K562 (cell line): ENCODE measurements around the gene VAMP4. TPM values are rescaled to one million over a fixed set of nuclear protein-coding genes. Genes with fewer than 3 reads are reported as not detected.

Source experiments
- CBX1 ChIP-seq: sonication (generic); IDR thresholded peaks from 2 replicates; pipeline ENCODE4 v1.6.1; 2016; ENCODE audit warnings: antibody characterized with exemption, low read depth, mild to moderate bottlenecking
- CREB3L1 ChIP-seq: fragments of 450-650 bp; IDR thresholded peaks from 2 replicates; pipeline ENCODE4 v1.6.1; 2014; ENCODE audit warnings: low read depth, mild to moderate bottlenecking, moderate library complexity, borderline replicate concordance
- EGR1 ChIP-seq: fragments of 450-650 bp; conservative IDR thresholded peaks from 2 replicates; pipeline ENCODE4 v1.6.1; 2017; ENCODE audit warnings: mild to moderate bottlenecking
- ETS2 ChIP-seq: IDR thresholded peaks from 2 replicates; pipeline ENCODE4 v1.6.1; 2016; ENCODE audit warnings: borderline replicate concordance, missing genetic modification characterization, mild to moderate bottlenecking, moderate library complexity, missing compliant biosample characterization; ENCODE audit not compliant: poor library complexity, severe bottlenecking
- LARP7 ChIP-seq: fragments of 450-650 bp; IDR thresholded peaks from 2 replicates; pipeline ENCODE4 v1.6.1; 2016
- MED1 ChIP-seq: sonication (generic); formaldehyde crosslinking; IDR thresholded peaks from 2 replicates; pipeline ENCODE4 v1.8.1; 2023; ENCODE audit warnings: missing genetic modification reagents, borderline replicate concordance
- MYNN ChIP-seq, 2 experiments: sonication (generic); formaldehyde crosslinking in 1 of 2; IDR thresholded peaks; 2 replicates each; pipeline versions ENCODE4 v1.5.0 to v1.6.1; 2016 to 2020; ENCODE audit warnings: antibody characterized with exemption in 1 of 2, missing genetic modification reagents in 1 of 2
- NFATC3 ChIP-seq: fragments of 450-650 bp; IDR thresholded peaks from 2 replicates; pipeline ENCODE4 v1.6.1; 2017; ENCODE audit warnings: mild to moderate bottlenecking
- NKRF ChIP-seq: fragments of 450-650 bp; IDR thresholded peaks from 2 replicates; pipeline ENCODE4 v1.6.1; 2016; ENCODE audit warnings: borderline replicate concordance
- PHF21A ChIP-seq: fragments of 450-650 bp; IDR thresholded peaks from 2 replicates; pipeline ENCODE4 v1.6.1; 2017; ENCODE audit warnings: low read depth, borderline replicate concordance
- RBBP5 ChIP-seq: fragments of 200-600 bp; sonication (generic); IDR thresholded peaks from 2 replicates; pipeline ENCODE4 v1.6.1; 2012; ENCODE audit warnings: borderline replicate concordance, mild to moderate bottlenecking, low read length, control low read depth, inconsistent platforms; ENCODE audit not compliant: insufficient read depth, poor library complexity, severe bottlenecking
- RBM14 ChIP-seq: fragments of 200-400 bp; formaldehyde crosslinking; IDR thresholded peaks from 2 replicates; pipeline ENCODE4 v1.6.1; 2018; ENCODE audit warnings: low read depth, mild to moderate bottlenecking, low read length, moderate library complexity, borderline replicate concordance; ENCODE audit not compliant: insufficient read depth
- SAFB ChIP-seq: fragments of 200-400 bp; formaldehyde crosslinking; IDR thresholded peaks from 2 replicates; pipeline ENCODE4 v1.6.1; 2017; ENCODE audit warnings: low read depth, low read length, borderline replicate concordance
- TRIM24 ChIP-seq, 2 experiments: fragments of 450-650 bp; IDR thresholded peaks; 2 replicates each; pipeline ENCODE4 v1.6.1; 2016
- TSHZ1 ChIP-seq: fragments of 250-450 bp; sonication (Bioruptor Pico); IDR thresholded peaks from 2 replicates; pipeline ENCODE4 v1.4.0; 2020; ENCODE audit warnings: mild to moderate bottlenecking, moderate library complexity
- ZFPM2 ChIP-seq: fragments of 250-450 bp; sonication (Bioruptor Pico); IDR thresholded peaks from 2 replicates; pipeline ENCODE4 v1.5.1; 2022; ENCODE audit warnings: mild to moderate bottlenecking
- ZNF175 ChIP-seq: fragments of 200-800 bp; sonication (Bioruptor generic); IDR thresholded peaks from 2 replicates; pipeline ENCODE4 v1.6.1; 2016; ENCODE audit warnings: low read depth, mild to moderate bottlenecking, missing genetic modification characterization, missing compliant biosample characterization
- ZNF785 ChIP-seq: fragments of 250-450 bp; sonication (Bioruptor Pico); IDR thresholded peaks from 2 replicates; pipeline ENCODE4 v1.4.0; 2020; ENCODE audit warnings: mild to moderate bottlenecking
- ZSCAN32 ChIP-seq: fragments of 450-650 bp; formaldehyde crosslinking; IDR thresholded peaks from 2 replicates; pipeline ENCODE4 v1.4.0; 2020; ENCODE audit warnings: mild to moderate bottlenecking, moderate library complexity
- polyA plus RNA-seq, 8 experiments: library from polyadenylated mRNA; depleted of rRNA in 4 of 8; stranded (reverse) in 5 of 8; unstranded in 3 of 8; fragments of >200 nt; fragmentation: Nextera tagmentation in 2 of 8; fragmentation: Illumina TruSeq in 1 of 8; extraction: Ambion mirVana in 2 of 8; extraction: Trizol in 1 of 8; gene quantifications; 2 replicates each; pipeline versions ENCODE4 v1.2.1 to v1.2.3, GENCODE V29; 2011 to 2014; ENCODE audit warnings: inconsistent platforms in 1 of 8, missing spikeins in 1 of 8
- total RNA-seq, 7 experiments: library from RNA; depleted of rRNA in 6 of 7; stranded (reverse); fragments of >200 nt in 6 of 7; fragmentation: Illumina TruSeq in 2 of 7; extraction: Trizol in 2 of 7; gene quantifications; 2 replicates each; pipeline versions ENCODE4 v1.2.1 to v1.2.3, GENCODE V29; 2011 to 2021; ENCODE audit warnings: low replicate concordance in 1 of 7

Gene VAMP4
- total and polyA plus RNA-seq, 9 of the 15 experiments (the other 6 are each of a cell fraction or from before 2014, with no cell fraction given) = 3.3 to 21.4 (median 11.9) TPM

GRCh38 chr1:171762143-171762563, 20.3 kb upstream of the VAMP4 start (continued):
- no peak for TF ChIP-seq NKRF
- TF ChIP-seq ZNF785 = no peak
- no peak for TF ChIP-seq EGR1
- no peak for TF ChIP-seq LARP7
- no peak for TF ChIP-seq TSHZ1
- TF ChIP-seq ZNF175 (CRISPR knock-in tag) = no peak
- no peak for TF ChIP-seq ZFPM2
- TF ChIP-seq SAFB = no peak
- no peak for TF ChIP-seq TRIM24 (IDR thresholded peaks at IDR 0.05)
- no peak for TF ChIP-seq CBX1
- no peak for TF ChIP-seq RBBP5
- TF ChIP-seq MYNN (IDR thresholded peaks at IDR 0.05) = no peak
- no peak for TF ChIP-seq MYNN (CRISPR knock-in tag; IDR thresholded peaks at IDR 0.05)
- no peak for TF ChIP-seq ZSCAN32 (CRISPR knock-in tag)
- no peak for TF ChIP-seq ETS2 (tag)
- TF ChIP-seq MED1 (CRISPR knock-in tag) = no peak
- TF ChIP-seq CREB3L1 = no peak
- no peak for TF ChIP-seq PHF21A
- no peak for TF ChIP-seq RBM14
- TF ChIP-seq NFATC3 = no peak
